ENCODE data around the gene CTNNA3.
"Not testable (repeated sequence)": the region's sequence is repeated elsewhere in the genome, so short reads cannot be mapped to it uniquely, and the experiment has no call there.

The CTNNA3 gene

DNA sequence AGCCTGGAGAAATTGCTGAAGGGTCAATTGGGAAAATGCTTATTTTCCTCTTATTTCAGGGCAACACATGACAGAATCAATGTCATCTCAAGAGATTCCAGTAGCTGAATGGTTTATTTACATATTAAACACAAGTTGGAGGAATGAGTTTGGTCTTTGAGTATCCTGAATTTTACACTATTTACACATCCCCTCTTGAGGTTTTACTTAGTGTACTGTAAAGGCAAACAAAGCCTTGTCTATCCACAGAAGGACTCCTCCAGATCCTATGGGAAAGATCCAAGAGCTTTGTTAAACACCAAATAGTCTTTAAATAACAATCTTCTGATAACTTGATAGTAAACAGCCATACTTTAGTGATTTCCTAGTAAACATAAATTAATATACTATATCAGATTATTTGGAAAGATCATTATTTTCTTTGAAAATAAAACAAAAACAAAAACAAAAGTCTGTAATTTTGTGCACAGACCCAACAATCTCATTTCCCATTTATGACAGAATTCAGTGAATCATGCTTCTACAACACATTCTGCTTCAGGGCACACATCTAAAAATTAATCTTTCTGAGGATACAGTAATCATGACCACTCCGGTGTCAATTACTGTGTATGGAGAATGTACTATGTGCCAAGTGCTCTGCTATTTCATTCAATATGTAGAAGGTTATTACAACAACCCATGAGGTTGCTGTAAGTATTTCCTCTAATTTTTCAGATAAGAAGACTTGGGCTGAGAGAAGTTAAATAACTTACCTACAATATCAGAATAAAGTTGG, 1345.2 kb downstream of the CTNNA3 start:
- no peak for DNase-seq

DNA sequence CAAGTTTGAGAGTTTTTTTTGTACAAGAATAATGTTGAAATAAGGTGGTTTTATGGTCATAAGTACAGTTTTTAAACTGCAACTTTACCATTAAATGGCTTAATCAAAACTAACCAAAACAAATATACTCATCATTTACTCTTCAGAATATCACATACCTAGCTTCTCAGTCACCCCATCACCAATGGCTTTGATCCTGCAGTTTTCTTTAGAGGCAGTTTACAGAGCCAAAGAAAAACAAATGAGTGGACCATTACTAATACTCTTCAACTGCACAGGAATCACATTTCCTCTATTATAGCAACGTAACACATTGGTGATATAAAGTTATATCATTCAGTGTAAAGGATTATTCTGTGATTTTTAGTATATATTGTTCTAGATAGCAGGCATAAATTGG, 1346.3 kb downstream of the CTNNA3 start:
- DNase-seq, result peak; percentile 22

DNA sequence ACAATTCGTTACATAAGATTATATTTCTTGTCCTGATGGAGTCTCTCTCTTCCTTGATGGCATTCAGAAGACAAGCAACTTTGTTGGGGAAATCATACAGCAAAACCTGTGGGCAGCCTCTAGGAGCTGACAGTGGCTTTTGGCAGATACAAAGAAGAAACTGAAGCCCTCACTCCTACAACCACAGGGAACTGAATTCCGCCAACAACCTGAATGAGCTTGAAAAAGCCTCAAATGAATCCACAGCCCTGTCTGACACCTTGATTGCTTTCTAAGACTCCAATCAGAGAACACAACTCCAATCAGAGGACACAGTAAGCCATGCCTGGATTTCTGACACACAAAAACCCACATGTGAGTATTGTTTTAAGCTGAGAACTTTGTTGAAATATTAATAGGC, 1346.9 kb downstream of the CTNNA3 start:
- no peak for DNase-seq

DNA sequence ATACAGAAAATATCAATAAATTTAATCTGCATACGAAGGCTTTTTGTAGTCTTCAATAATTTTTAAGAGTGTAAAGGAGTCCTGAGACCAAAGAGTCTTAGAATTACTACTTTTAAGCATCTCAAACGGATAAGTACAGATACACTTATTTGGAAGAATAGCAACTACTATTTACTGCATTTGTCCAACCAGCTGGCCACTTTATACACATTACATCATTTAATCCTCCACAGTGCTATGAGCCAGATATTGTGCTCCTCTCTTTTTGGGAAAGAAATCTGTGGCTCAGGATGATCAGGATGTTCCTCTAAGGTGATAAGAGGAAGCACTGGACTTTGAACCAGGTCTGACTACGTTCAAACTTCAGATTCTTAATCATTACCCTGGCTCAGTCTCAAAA, 1358.8 kb downstream of the CTNNA3 start:
- DNase-seq, result no peak

DNA sequence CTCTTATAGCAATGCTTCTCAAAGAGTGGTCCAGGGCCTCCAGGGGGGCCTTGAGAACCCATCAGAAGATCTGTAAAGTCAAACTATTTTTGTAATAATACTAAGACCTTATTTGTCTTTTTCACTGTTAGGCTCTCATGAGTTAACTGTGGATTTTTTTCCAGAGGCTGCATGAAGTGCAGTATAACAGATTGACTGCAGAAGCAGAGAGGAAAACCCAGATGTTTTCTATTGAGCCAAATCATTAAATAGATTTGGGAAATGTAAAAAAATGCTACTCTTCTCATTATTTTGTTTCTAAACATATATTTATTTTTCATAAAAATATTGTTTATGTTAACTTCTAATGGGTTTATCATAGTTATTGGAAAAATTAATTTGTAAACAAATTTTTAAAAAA, 1359.2 kb downstream of the CTNNA3 start:
- no peak for DNase-seq

DNA sequence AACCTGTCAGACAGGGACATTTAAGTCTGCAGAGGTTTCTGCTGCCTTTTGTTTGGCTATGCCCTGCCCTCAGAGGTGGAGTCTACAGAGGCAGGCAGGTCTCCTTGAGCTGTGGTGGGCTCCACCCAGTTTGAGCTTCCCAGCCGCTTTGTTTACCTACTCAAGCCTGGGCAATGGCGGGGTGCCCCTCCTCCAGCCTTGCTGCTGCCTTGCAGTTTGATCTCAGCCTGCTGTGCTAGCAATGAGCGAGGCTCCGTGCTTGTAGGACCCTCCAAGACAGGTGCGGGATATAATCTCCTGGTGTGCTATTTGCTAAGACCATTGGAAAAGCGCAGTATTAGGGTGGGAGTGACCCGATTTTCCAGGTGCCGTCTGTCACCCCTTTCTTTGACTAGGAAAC, 1360.2 kb downstream of the CTNNA3 start:
- DNase-seq, result not testable (repeated sequence)

DNA sequence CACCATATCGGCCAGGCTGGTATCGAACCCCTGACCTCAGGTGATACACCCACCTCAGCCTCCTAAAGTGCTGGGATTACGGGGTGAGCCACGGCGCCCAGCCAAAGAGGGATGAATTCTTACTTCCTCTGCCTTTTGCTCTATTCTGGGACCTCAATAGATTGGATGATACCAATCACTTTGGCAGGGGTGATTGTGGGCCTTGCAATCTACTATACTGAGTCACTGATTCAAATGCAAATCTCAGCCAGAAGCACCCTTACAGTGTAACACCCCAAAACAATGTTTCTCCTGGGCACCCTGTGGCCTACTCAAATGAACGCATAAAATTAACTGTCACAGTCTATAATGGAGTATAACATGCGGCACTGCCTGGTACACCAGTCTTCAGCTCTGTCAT, 1366.8 kb downstream of the CTNNA3 start:
- no peak for DNase-seq

DNA sequence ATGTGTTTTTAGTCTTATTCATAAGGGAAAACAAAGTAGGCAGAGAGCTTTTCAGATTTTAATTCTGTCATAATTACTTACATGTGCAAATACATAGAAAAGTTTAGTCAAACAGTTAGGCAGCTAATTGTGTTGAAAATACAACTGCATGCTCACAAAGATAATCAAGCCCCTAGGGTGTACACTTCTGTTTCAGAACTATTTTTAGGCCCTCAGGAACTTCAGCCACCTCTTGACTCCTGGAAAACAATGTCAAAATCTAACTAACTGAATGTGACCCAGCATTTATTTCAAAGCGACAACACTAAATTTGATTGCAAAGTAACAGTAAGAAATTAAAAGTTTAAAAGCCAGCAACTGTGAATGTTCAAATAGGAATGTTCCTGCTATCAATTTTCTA, 1369.1 kb downstream of the CTNNA3 start:
- DNase-seq, result no peak

DNA sequence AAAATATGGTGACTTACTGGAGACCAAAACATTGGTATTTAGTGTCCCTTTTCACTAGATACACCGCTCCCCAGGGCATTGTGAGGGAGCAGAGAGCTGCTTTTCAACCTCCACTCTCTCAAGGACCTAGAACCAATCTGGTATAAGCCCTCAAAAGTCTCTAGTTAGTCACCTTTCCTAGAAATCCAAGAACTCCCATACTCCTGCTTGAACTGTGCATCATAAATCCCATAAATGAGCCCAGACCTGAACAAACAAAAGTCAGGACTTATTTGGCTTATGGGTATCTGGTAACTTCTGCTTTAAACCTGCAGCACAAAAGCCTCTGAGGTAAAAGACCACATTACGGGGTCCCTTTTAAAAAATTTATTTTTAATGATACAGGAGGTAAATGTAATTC, 1373.2 kb downstream of the CTNNA3 start:
- DNase-seq, result no peak

DNA sequence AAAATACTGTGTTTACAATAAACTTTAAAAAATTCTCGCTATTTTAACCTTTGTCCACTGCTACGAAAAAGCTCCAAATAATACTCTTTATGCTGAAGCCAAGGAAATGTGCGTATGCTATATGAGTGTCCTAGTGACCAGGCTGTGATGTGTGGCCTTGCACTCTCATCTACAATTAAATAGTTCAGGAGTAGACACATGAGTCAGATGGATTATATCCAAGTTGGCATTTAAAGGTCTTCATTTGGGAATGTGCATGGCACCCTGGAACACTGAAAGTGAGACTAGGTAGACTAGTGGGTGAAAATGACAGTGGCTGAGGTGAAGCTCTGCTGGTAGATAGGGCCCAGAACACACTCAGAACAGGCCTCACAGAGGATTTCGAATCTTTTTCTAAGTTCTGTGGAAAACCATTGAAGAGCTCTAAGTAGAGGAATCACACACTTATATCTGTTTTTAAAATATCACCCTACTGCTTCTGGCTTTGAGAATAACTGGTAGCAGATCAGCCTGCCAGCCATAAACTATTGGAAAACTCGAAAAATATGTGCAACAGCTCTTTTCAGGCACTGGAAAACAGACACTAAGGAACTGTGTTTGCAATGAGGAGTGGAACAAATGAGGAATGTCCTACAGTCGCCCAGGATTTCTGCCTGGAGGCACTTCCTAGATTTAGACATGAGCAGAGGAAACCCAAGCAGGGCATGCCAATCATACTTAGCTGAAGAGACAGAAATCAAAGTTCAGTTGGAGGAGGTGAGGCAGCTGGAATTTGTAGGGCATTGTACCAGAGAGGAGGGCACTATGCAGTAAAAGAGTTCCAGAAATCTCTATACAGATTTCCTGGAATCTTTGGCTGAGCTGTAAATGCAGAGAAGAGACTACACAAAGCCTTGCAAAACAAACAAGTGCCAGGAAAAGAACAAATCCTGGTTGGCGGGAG, 1374.0 kb downstream of the CTNNA3 start:
- DNase-seq, result peak; percentile 21

DNA sequence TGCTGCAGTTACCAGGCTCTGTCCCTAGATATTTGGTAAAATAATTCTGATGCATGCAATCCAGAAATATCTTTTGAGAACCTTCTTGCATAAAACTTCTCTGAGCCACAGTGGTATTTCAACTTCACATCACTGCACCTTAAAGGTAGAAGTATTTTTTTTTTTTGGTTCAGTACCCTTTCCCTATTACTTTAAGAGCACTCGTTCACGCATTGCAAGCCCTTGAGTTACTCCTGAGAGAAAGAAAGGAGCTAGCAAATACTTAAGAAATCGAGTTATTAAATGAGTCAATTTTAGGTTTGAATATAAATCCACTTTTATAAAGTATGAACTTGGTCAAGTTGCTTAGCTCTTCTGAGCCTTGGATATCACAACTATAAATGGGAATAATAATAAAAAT, 1377.2 kb downstream of the CTNNA3 start:
- DNase-seq, result no peak

DNA sequence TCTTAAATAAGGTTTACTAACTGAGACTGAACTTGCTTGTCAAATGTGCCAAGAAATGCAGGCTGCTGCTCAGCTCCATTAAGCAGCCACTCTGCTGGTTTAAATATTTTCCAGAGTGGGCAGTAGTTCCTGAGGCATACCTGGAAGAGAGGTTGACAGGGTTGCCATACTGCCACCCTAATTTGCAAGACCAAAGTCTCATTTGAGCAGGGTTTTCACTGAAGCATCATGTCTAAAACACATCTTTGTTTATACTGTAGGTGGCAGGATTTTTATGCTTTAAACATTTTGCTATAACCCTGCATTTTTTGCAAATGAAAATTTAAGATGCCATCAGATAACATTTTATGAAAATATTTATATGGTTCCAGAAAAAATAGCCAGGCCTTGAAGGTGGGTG, 1388.2 kb downstream of the CTNNA3 start:
- DNase-seq, result peak; percentile 4

DNA sequence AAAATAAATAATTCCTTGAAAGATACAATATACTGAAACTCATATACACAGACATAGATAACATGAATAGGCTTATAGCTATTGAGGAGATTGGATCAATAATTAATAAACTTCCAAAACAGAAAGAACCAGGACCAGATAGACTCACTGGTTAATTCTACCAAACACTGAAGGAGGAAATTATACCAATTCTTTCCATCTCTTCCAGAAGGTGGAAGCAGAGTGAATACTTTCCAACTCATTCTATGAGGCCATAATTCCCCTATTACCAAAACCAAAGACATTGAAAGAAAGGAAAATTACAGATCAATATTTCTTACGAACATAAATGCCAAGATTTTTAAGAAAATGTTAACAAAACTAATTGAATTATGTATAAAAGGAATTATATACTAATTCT, 1394.9 kb downstream of the CTNNA3 start:
- DNase-seq, result no peak

DNA sequence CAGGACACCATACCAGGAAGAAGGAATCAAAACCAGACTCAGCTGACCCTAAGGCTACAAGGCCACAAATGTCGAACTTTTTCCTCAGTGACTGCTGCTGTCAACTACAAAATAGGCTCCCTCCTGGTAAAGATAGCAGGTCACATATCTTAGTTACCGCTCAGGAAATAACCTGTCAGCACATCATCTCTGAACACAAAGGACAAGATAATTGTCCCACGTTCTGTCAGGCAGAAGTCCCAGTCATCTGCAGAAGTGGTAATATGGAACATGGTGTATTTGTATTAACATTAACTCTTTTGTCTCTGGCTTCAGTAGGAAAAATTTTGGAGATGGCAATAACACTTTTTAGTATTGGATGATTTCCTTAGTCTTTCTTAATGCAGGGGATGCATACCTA, 1400.4 kb downstream of the CTNNA3 start:
- no peak for DNase-seq

DNA sequence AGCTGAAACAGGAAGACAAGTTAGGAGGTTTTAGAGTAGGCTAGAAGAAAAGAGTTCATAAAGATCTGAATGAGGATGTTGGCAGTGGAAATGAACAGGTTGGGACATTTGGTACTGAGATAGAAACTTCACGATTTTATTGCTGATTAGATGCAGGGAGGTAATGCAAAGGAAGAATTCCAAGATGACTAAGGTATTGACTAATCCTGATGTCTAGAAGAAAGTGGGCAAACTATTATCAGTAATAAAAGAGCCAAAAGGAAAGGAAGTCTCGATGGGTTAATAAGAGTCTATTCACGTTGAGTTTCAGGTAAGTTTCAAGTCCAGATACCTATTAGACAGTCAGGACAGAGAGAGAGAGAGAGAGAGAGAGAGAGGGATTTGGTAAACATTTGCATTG, 1401.5 kb downstream of the CTNNA3 start:
- DNase-seq, result no peak

DNA sequence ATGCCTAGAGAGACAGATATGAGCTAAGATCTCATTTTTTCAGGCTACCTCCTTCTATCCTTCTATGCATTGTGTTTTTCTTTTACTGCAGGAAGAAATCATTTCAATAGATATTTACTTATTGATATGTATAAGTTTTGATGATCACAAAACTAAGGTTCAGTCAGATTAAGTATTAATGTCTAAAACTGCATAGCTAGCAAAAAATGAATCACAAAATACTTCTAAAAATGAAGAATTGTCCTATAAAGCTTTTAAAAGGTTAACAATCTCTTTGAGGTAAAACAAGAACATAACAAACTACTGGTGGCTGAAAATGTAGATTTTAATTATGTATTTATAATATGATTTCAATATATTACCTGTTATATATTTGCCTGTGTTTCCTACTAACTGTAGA, 1403.1 kb downstream of the CTNNA3 start:
- no peak for DNase-seq

DNA sequence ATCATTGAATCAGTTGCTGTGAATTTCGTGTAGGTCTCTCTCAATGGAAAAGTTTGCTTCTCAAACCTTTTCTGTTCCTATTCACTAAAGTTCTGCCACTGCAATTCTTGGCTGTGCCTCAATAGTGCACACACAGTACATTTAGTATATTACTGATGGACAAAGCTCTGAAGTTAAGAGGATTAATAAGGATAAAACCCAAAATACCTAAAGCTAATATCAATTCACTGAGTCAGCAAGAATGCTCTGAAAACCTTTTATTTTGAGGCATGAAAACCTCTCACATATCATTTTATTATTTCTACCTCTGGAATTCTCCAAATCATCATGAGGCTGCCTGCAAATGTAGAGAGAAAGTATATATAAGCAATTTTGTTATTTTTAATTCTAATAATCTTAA, 1403.5 kb downstream of the CTNNA3 start:
- DNase-seq, result no peak

DNA sequence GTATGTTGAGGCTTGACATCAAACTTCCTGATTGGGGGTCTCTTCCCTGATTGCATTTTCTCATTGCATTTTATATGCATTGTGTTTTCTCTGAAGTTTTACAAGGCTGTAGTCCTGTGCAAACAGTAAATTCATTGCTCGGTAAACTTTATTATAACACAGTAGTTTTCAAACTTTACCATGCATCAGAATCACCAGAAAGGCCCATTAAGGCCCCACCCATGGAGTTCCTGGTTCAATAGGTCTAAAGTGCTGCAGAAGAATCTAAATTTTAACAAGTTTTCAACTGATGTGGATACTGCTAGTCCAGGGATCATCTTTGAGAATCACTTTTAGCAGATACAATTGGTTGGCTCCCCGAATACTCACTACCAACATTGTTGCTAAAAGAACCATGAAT, 1404.9 kb downstream of the CTNNA3 start:
- DNase-seq, result no peak

DNA sequence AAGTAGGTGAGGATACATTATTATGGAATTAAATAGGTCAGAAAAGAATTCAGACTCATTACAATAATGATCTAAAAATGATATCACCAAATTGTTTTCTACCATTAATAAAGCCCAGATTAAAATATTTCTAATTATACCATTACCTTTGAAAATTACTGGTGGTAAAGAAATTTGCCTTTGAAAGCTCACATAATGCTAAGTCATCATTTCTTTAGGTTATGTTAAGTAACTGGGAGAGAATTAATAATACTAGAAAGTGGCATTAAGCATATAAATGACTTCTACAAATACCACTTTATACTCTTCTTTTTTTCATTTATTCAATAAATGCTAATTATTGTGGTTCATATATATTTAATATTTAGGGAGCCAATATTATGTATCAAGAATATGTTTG, 1411.4 kb downstream of the CTNNA3 start:
- no peak for DNase-seq

DNA sequence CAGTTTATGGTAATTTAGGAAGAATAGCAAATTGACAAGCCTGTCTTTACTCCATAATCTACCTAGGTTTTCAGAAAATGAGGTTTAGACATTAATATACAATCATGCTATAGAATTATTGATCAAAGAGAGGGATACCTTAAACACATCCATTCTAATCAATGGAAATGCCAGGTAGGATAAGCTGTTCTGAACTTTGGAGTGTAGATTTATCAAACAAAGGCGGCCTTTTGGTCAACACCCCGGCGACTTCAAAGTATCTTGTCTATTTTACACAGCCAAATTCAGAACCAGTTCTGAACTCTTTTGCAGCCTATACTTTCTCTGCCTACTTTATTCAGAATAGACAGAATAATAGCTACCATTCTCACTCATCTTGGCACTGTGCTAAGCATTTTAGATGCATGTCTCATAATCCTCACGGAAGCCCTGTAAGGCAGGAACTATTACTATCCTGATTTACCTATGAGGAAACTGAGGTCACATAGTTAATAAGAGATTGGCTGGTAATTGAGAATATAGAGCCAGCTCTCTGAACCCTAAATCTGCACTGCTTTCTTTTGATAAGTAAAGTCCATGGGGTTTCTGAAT, 1412.0 kb downstream of the CTNNA3 start:
- DNase-seq, result no peak

DNA sequence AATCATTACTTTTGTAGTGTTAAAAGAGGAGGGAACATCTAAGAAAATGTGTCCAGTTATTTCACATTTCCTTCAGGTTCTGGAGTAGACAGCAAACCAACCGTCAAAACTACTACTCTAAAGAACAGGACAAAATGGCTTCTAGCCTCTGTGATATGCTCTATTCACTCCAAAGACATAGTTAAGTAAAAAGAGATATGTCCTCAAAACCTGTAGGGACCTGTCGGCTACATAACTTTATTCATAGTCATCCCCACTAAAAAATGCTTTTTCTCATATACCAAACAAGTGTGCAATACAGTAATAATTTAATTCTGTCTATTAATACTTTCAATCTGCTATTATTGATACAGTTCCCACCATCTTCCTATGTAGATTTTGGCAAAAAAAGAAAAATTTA, 1412.9 kb downstream of the CTNNA3 start:
- no peak for DNase-seq

DNA sequence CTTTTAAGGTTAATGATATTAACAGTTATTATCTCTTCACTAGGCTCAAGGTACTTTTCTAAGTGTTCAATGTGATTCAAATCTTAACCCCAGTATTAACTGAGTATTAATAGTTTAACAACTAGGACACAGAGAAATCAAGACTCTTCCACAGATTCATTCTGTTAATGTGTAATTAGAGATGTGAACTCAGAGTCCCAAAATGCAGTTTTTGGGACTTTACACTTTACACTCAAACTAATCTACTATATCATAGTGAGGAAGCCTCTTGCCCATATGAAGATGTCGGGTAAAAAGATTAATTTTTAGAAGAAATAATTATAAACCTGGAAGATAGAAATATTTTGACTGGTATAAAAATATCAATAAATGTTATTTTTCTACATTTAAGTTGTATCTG, 1414.7 kb downstream of the CTNNA3 start:
- no peak for DNase-seq

DNA sequence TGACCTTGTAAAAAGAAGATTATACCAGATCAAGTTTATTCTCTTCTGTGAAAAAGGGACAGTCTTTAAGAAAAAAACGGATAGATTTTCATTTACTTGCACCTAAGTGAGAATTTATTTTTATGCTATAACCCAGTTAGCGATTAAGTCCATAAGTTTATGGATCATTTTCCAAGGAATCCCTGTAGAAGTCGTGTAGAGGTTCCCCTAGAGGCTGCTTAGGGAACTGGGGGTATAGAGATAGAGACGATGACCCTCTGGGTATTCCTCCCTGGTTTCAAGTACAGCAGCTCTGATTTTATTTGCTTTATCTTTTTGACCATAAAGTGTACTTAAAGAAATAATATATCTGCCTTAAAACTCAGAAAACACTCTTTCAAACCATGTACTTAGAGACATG, 1418.5 kb downstream of the CTNNA3 start:
- DNase-seq, result no peak

Measured in fibroblast of skin of scalp (primary cell).